Activated naive CD4-positive, alpha-beta T cell treated with anti-CD3 and anti-CD28 coated beads, Interleukin-2, amount 10 ng/mL, durations not matched to agents 7 days and 5 days (primary cell): ENCODE data around the gene CTSH.

Experiments
- CTCF ChIA-PET: fragments of 350-600 bp; sonication (Branson Sonifier 250); formaldehyde crosslinking; loops from one replicate; lab custom pipeline; 2021; ENCODE audit warnings: antibody characterized with exemption; lab: Charles Lee
- DNase-seq: peaks from one replicate; pipeline ENCODE4 v3.0.0-alpha.2; 2020
- H3K27ac Mint-ChIP-seq: one replicate; pipeline ENCODE4 v1.8.0; 2021; ENCODE audit warnings: mild to moderate bottlenecking, moderate library complexity, mixed read lengths
- H3K27me3 Mint-ChIP-seq: one replicate; pipeline ENCODE4 v1.8.0; 2021; ENCODE audit warnings: mild to moderate bottlenecking, mixed read lengths
- H3K36me3 Mint-ChIP-seq: one replicate; pipeline ENCODE4 v1.8.0; 2021; ENCODE audit warnings: mixed read lengths
- H3K4me1 Mint-ChIP-seq: one replicate; pipeline ENCODE4 v1.8.0; 2021; ENCODE audit warnings: mixed read lengths
- H3K4me3 Mint-ChIP-seq: one replicate; pipeline ENCODE4 v1.8.0; 2021; ENCODE audit warnings: mild to moderate bottlenecking, moderate library complexity, mixed read lengths
- H3K9me3 Mint-ChIP-seq: one replicate; pipeline ENCODE4 v1.8.0; 2021; ENCODE audit warnings: mixed read lengths

CTSH gene

GRCh38 chr15:78983146-78983918, 38.5 kb upstream of the CTSH start:
- Mint-ChIP-seq H3K36me3 (no peaks in the 10 kb centered on the region), H3K27ac (no peak overlapping the region), H3K4me3 (no peak overlapping the region), H3K9me3 (no peaks in the 10 kb centered on the region), H3K27me3 (peaks cover 61% of the 10 kb centered on the region), H3K4me1 (peaks cover 4% of the 10 kb centered on the region)
- DNase-seq, result no peak
- CTCF ChIA-PET, result no interaction called here

DNA sequence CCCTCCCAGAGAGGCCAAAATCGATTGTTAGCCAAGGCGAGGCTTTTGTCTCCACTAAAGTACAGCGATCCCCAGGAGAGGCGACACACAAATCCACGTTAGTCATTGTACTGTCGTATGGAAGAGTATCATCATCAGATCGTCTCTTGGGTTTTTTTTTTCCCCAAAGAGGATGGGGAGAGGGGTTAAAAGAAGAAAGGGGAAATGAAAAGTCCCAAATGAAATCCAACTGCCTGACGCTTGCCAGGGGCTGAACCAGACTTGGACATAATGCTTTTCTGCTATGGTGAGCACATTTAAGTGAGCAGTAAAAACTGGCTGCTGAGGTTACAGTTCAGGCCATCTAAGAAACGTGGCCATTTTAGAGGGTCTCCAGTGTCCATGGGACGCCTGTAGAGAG, 37.9 kb upstream of the CTSH start:
- no peaks in the 10 kb centered on the region for H3K9me3 Mint-ChIP-seq
- H3K27me3 Mint-ChIP-seq, result peaks cover 55% of the 10 kb centered on the region
- no peak overlapping the region for H3K27ac Mint-ChIP-seq
- no peaks in the 10 kb centered on the region for H3K36me3 Mint-ChIP-seq
- CTCF ChIA-PET, result no interaction called here
- peaks cover 3% of the 10 kb centered on the region for H3K4me1 Mint-ChIP-seq
- H3K4me3 Mint-ChIP-seq, result no peak overlapping the region
- no peak for DNase-seq

- H3K36me3 Mint-ChIP-seq, result no peaks in the 10 kb centered on the region
- CTCF ChIA-PET, result interaction anchor here (4.0 kb wide), 1 partner anchor 72 kb away, joined by 36 read pairs; no protein-coding TSS in a partner anchor
- H3K4me3 Mint-ChIP-seq, result no peak overlapping the region
- H3K9me3 Mint-ChIP-seq, result no peaks in the 10 kb centered on the region
- no peak overlapping the region for H3K27ac Mint-ChIP-seq
- peaks cover 9% of the 10 kb centered on the region for H3K4me1 Mint-ChIP-seq
- DNase-seq, result no peak
- H3K27me3 Mint-ChIP-seq, result peaks cover 50% of the 10 kb centered on the region
Observed at GRCh38 chr15:78981532-78982313, 36.9 kb upstream of the CTSH start.

- CTCF ChIA-PET, result interaction anchor here (0.7 to 4.0 kb wide), 13 partner anchors 9 to 288 kb away, joined by 3 to 36 read pairs (median 7); no protein-coding TSS in a partner anchor
- H3K36me3 Mint-ChIP-seq, result no peaks in the 10 kb centered on the region
- no peak overlapping the region for H3K4me3 Mint-ChIP-seq
- H3K4me1 Mint-ChIP-seq, result peaks cover 9% of the 10 kb centered on the region
- H3K27me3 Mint-ChIP-seq, result peaks cover 44% of the 10 kb centered on the region
- no peak overlapping the region for H3K27ac Mint-ChIP-seq
- DNase-seq, result peak; percentile 53
- H3K9me3 Mint-ChIP-seq, result no peaks in the 10 kb centered on the region
Observed at GRCh38 chr15:78979456-78980320, 34.8 kb upstream of the CTSH start.

DNA sequence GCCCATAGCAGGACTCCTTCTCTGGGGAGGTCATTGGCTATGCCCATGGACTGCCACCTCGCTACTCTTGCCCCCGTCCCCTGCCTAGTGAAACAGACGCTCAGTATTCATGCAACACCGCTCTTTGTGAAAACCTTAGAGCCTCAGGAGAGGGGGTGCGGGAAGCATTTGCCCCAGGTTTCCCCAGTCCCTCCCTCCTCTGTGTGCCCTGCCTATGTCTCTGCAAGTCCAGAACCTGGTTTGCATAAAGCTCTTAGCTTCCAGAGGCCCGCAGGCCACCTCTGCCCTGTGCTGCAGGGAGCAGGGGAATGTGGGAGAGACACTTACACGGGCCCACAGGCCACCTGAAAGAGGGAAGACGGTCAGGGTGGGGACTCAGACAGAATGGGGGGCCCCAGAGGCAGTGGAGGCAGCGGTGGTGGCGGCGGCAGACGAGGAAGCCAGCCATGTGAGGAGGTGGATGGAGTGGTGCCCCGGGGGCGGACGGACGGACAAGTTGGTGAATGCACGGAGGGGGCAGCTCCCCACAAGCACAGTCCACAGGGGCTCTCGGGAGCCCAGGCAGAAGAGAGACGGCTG, 33.8 kb upstream of the CTSH start:
- no peak overlapping the region for H3K27ac Mint-ChIP-seq
- no peaks in the 10 kb centered on the region for H3K36me3 Mint-ChIP-seq
- peaks cover 9% of the 10 kb centered on the region for H3K4me1 Mint-ChIP-seq
- CTCF ChIA-PET, result interaction anchor here (0.9 to 4.0 kb wide), 10 partner anchors 8 to 143 kb away, joined by 3 to 36 read pairs (median 8); no protein-coding TSS in a partner anchor
- peaks cover 39% of the 10 kb centered on the region for H3K27me3 Mint-ChIP-seq
- H3K4me3 Mint-ChIP-seq, result no peak overlapping the region
- no peak for DNase-seq
- H3K9me3 Mint-ChIP-seq, result no peaks in the 10 kb centered on the region

DNA sequence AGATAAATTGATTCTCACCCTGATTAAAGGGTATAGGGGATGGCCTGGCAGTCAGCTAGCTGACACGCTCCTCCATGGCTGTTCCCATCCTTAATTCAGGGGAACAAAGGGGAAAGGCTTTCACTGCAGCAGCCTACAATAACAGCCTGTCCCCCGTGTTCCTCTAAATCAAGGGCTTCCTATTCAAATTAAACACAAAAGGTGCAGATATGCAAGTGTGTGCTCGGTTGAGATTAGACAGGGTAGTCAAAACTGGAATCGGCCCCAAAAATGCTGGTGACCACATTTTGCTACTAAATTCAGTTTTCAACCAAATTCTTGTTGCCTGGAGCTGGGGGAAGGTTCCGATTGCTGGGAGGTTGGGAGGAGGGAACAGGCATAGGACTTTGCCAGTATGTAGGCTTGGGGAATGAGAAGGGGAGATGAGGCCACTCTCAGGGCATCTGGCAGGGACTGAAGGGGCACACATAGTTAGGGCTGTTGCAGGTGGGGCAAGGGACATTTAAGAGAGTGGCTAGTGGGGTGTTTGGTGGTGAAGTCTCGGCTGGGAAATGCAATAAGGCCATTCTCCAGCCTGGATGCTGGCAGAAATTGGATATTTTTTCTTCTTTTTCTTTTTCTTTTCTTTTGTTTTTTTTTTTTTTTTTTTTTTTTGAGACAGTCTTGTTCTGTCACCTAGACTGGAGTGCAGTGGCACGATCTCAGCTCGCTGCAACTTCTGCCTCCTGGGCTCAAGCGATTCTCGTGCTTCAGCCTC, 32.9 kb upstream of the CTSH start:
- H3K27me3 Mint-ChIP-seq, result peaks cover 38% of the 10 kb centered on the region
- no peaks in the 10 kb centered on the region for H3K36me3 Mint-ChIP-seq
- H3K4me1 Mint-ChIP-seq, result peaks cover 9% of the 10 kb centered on the region
- no peak overlapping the region for H3K4me3 Mint-ChIP-seq
- CTCF ChIA-PET, result interaction anchor here (1.3 to 4.0 kb wide), 3 partner anchors 17 to 68 kb away, joined by 3 to 36 read pairs (median 9); no protein-coding TSS in a partner anchor
- H3K9me3 Mint-ChIP-seq, result no peaks in the 10 kb centered on the region
- H3K27ac Mint-ChIP-seq, result no peak overlapping the region
- no peak for DNase-seq

DNA sequence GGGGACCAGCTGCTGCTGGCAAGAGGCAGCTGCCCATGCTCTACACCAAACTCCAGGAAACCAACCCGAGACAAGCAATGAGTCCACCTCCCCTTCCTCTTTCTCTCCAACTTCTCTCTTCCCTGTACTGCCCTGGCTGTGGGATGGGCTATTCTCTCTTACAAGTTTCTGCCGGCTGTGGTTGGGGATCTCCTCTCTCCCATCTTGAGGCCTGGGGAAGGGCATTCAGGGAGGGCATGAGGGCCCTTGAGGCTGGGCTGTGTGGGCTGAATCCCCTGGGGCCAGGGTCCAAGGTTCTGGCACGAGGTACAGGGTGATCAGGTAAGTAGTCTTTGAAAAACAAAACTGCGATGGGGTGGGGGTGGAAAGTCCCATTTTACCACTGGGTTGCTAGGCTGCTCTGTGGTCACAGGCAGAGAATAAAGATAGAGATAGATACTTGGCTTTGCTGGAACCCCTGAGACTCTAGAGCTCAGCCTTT, 32.3 kb upstream of the CTSH start:
- Mint-ChIP-seq H3K27ac (no peak overlapping the region), H3K4me3 (no peak overlapping the region), H3K36me3 (no peaks in the 10 kb centered on the region), H3K27me3 (peaks cover 34% of the 10 kb centered on the region), H3K4me1 (peaks cover 9% of the 10 kb centered on the region), H3K9me3 (no peaks in the 10 kb centered on the region)
- CTCF ChIA-PET, result interaction anchor here (1.0 to 1.3 kb wide), 2 partner anchors 21 to 68 kb away, joined by 3 read pairs; no protein-coding TSS in a partner anchor
- DNase-seq, result no peak

- H3K36me3 Mint-ChIP-seq, result no peaks in the 10 kb centered on the region
- DNase-seq, result no peak
- H3K4me3 Mint-ChIP-seq, result no peak overlapping the region
- H3K27ac Mint-ChIP-seq, result no peak overlapping the region
- peaks cover 29% of the 10 kb centered on the region for H3K27me3 Mint-ChIP-seq
- CTCF ChIA-PET, result interaction anchor here (1.0 to 1.3 kb wide), 2 partner anchors 21 to 67 kb away, joined by 3 read pairs; no protein-coding TSS in a partner anchor
- H3K4me1 Mint-ChIP-seq, result peaks cover 9% of the 10 kb centered on the region
- H3K9me3 Mint-ChIP-seq, result no peaks in the 10 kb centered on the region
Observed at GRCh38 chr15:78976691-78977090, 31.8 kb upstream of the CTSH start.

- Mint-ChIP-seq H3K4me3 (no peak overlapping the region), H3K36me3 (no peaks in the 10 kb centered on the region), H3K27ac (no peak overlapping the region), H3K27me3 (peaks cover 23% of the 10 kb centered on the region), H3K9me3 (no peaks in the 10 kb centered on the region), H3K4me1 (peaks cover 8% of the 10 kb centered on the region)
- no peak for DNase-seq
- CTCF ChIA-PET, result no interaction called here
Observed at GRCh38 chr15:78974272-78974918, 29.5 kb upstream of the CTSH start.

- H3K27me3 Mint-ChIP-seq, result peaks cover 23% of the 10 kb centered on the region
- H3K36me3 Mint-ChIP-seq, result no peaks in the 10 kb centered on the region
- H3K4me1 Mint-ChIP-seq, result no peaks in the 10 kb centered on the region
- CTCF ChIA-PET, result interaction anchor here (2.5 kb wide), 1 partner anchor 10 kb away, joined by 9 read pairs; no protein-coding TSS in a partner anchor
- no peak overlapping the region for H3K27ac Mint-ChIP-seq
- H3K9me3 Mint-ChIP-seq, result no peaks in the 10 kb centered on the region
- no peak for DNase-seq
- H3K4me3 Mint-ChIP-seq, result no peak overlapping the region
Observed at GRCh38 chr15:78969687-78970349, 25.0 kb upstream of the CTSH start.

DNA sequence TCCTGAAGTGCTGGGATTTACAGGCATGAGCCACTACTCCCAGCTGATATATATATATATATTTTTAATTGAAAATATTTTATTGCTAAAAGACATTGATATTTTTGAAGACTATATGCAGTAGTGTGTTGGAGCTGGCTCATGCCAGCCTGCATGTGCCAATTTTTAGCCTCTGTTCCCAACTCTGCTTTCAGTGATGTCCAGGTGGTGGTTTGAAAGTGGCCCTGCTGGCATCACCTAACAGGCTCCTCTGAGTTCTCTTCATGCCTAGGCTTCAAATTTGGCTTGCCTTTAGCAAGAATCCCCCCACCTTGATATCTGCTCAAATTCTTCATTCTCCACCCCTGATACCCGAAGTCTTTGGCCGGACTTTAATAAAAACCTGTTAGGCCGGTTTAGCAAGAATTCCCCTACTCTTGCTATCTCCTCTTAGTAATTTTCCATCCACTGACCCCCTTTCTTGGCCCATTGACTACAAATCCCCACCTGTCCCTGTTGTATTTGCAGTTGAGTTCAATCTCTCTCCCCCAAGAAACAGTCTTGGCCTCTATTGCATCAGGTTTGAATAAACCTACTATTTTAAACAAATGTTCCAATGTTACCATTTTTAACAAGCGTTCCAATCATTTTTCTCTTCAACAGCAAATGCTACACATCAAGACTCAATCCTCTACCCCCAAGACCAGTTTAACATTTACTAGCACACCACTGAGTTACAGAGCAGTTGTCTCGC, 23.9 kb upstream of the CTSH start:
- CTCF ChIA-PET, result interaction anchor here (0.8 to 3.0 kb wide), 2 partner anchors 10 to 58 kb away, joined by 3 to 9 read pairs; no protein-coding TSS in a partner anchor
- Mint-ChIP-seq H3K27ac (no peak overlapping the region), H3K9me3 (no peaks in the 10 kb centered on the region), H3K36me3 (no peaks in the 10 kb centered on the region), H3K27me3 (peaks cover 21% of the 10 kb centered on the region), H3K4me3 (no peak overlapping the region), H3K4me1 (no peaks in the 10 kb centered on the region)
- DNase-seq, result no peak
